ENCODE measurements around the gene RFT1. TPM values are rescaled to one million over a fixed set of nuclear protein-coding genes. Genes with fewer than 3 reads are reported as not detected.
"Not testable (repeated sequence)": the region's sequence is repeated elsewhere in the genome, so short reads cannot be mapped to it uniquely, and the experiment has no call there.

The RFT1 gene
- total and polyA plus RNA-seq, 5 donors, result 7.0 to 12.9 (median 12.4) TPM

- H3K4me3 ChIP-seq (ENCODE audit: low read length); ATAC-seq; H3K4me1 ChIP-seq (ENCODE audit: control insufficient read depth, insufficient read depth, low read length); H3K27ac ChIP-seq (ENCODE audit: low read length); H3K27me3 ChIP-seq (ENCODE audit: control insufficient read depth, insufficient read depth); DNase-seq; intact Hi-C loops (cut with DNase I); H3K9me3 ChIP-seq (ENCODE audit: control insufficient read depth, low read length): not testable (repeated sequence)
- 79% methylated on average over 7 of the region's 7 CpGs for WGBS
These were observed 76.0 kb downstream of the RFT1 start for GRCh38 chr3:53054233-53054632.

GRCh38 chr3:53051929-53052328 lies 78.3 kb downstream of the RFT1 start:
- WGBS, result 94% methylated on average over 2 of the region's 2 CpGs
- intact Hi-C loops (cut with DNase I), result no loop called here
- no peaks in the 10 kb centered on the region for H3K27me3 ChIP-seq (ENCODE audit: control insufficient read depth, insufficient read depth)
- ATAC-seq (no peak), DNase-seq (no peak)
- no peak overlapping the region for H3K27ac ChIP-seq (ENCODE audit: low read length)
- H3K4me1 ChIP-seq (ENCODE audit: control insufficient read depth, insufficient read depth, low read length), result no peaks in the 10 kb centered on the region
- H3K4me3 ChIP-seq (ENCODE audit: low read length), result no peak overlapping the region
- H3K9me3 ChIP-seq (ENCODE audit: control insufficient read depth, low read length), result no peaks in the 10 kb centered on the region

DNA sequence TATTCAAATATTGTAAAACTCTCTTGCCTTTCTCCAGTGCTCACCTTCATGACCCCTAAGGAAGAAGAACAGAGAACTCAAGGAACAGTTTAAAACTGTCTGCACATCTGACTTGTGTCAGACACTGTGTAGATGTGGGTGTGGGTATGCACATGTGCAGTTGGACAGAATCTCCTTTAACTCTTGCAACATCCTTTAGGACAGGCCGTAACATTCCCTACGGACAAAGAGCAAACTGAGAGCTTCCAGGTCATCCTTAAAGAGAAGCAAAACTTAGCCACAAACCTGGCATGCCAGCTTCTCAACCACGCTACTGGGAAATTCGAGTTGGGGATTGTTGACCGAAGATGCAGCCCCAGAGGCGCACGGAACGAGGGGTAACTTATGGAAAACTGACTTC lies 80.2 kb downstream of the RFT1 start:
- Histone ChIP-seq H3K9me3 (ENCODE audit: control insufficient read depth, low read length) (no peaks in the 10 kb centered on the region), H3K4me3 (ENCODE audit: low read length) (no peak overlapping the region), H3K4me1 (ENCODE audit: control insufficient read depth, insufficient read depth, low read length) (peaks cover 3% of the 10 kb centered on the region), H3K27me3 (ENCODE audit: control insufficient read depth, insufficient read depth) (no peaks in the 10 kb centered on the region), H3K27ac (ENCODE audit: low read length) (no peak overlapping the region)
- no peak for ATAC-seq
- intact Hi-C loops (cut with DNase I), result no loop called here
- no peak for DNase-seq
- WGBS, result 87% methylated on average over 8 of the region's 8 CpGs

DNA sequence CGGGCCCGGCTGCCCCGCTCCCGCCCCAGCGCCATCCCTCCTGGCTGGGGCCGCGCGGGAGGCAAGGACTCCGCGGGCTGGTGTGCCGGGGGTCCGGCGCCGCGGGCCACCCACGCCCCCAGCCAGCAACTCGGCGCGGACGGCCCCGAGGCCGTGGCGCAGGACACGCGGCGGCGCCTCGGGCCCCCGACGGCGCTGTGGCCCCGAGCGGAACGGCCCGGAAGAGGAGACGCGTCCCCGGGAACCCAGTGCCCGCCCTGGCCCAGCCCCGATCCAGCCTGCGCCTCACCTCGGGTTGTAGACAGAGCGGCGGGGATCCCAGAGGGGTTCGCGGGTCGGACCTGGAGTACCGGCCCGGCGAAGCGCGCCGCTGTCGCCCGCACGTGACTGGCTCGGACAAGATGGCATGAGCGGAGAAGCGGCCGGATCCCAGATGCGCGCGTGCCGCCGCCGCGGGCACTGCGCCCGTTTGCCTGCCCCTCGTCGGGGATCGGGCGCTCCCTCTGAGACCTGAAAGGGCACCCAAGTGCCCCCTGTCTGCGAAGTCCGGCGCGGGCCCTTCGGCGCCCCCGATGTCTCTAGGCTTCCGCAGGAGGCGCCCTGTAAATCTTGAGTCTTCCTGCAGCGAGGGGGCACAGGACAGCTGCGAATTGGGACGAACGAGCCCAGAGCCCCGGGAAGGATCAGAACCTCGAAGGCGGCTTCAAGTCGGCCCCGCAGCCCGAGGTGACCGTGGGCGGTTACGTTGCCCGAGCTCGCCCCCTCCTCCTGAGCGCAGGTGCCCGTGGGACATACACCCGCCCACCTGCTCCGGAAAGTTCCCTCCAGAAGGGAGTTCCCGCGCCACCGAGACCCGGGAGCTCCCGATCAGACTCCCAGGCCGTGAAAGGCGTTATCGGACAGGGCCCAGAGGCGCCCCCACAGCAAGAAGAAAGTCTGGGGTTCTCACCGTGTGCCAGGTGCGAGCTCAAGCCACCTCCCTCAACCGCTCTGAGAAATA lies 83.8 kb downstream of the RFT1 start:
- Histone ChIP-seq H3K4me1 (ENCODE audit: control insufficient read depth, insufficient read depth, low read length) (peaks cover 5% of the 10 kb centered on the region), H3K9me3 (ENCODE audit: control insufficient read depth, low read length) (no peaks in the 10 kb centered on the region), H3K27me3 (ENCODE audit: control insufficient read depth, insufficient read depth) (no peaks in the 10 kb centered on the region), H3K4me3 (ENCODE audit: low read length) (peak overlapping the region; percentile 90), H3K27ac (ENCODE audit: low read length) (no peak overlapping the region)
- ATAC-seq (peak; percentile 34 to 58), DNase-seq (peak; percentile 55 to 81 (median 80))
- intact Hi-C loops (cut with DNase I), result no loop called here
- WGBS, result 4% methylated on average over 113 of the region's 113 CpGs

DNA sequence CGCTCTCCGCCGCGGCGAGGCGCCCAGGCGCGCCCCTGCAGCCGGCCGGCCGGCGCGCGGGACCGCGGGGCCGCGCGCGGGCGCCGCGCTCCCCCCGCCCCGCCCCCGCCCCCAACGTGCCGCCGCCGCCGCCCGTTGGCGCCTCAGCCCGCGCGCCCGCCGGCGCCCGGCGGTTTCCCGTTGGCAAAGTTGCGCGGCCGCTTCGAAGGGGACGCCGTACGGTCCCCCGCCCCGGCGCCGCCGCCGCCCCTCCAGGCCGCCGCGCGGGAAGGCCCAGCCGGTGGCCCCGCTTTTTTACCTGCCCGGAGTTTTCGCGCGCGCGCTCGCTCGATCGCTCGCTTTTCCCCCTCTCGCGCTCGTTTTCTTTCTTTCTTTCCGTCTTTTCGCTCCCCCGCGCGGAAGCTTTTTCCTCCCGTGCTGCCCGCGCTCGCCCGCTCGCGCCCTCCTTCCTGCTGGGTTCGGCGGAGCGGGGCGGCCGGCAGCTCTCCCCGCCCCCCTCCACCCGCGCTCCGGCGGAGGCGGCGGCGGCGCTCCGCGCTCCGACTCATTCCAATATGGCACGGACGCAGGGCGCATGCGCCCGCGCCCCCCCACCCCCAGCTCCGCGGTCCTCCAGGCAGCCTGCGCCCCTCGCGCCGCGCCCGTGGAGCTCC lies 84.6 kb downstream of the RFT1 start, which contains the start of gene SFMBT1:
TSS of gene SFMBT1 (minus strand) at position 556 of the 653 bp plus-strand sequence. CDS start 76,945 bp downstream, outside the sequence.
- DNase-seq (peak; percentile 75 to 90 (median 89)), ATAC-seq (peak; percentile 77 to 82)

GRCh38 chr3:53044711-53045517 lies 85.3 kb downstream of the RFT1 start:
- under 1% methylated on average over 101 of the region's 101 CpGs for WGBS
- peak; percentile 66 to 90 (median 89) for DNase-seq
- H3K4me1 ChIP-seq (ENCODE audit: control insufficient read depth, insufficient read depth, low read length), result peaks cover 5% of the 10 kb centered on the region

More for the DNA sequence above, 84.6 kb downstream of the RFT1 start, which contains the start of gene SFMBT1:
- H3K27ac ChIP-seq (ENCODE audit: low read length), result peak within 1 kb of the TSS; percentile 90
- no peaks in the 10 kb centered on the region for H3K27me3 ChIP-seq (ENCODE audit: control insufficient read depth, insufficient read depth)
- H3K4me1 ChIP-seq (ENCODE audit: control insufficient read depth, insufficient read depth, low read length), result peaks cover 5% of the 10 kb centered on the region
- WGBS, result under 1% methylated on average over 111 of the region's 117 CpGs
- H3K9me3 ChIP-seq (ENCODE audit: control insufficient read depth, low read length), result no peaks in the 10 kb centered on the region
- intact Hi-C loops (cut with DNase I), result no loop called here
- H3K4me3 ChIP-seq (ENCODE audit: low read length), result peak within 1 kb of the TSS; percentile 90

DNA sequence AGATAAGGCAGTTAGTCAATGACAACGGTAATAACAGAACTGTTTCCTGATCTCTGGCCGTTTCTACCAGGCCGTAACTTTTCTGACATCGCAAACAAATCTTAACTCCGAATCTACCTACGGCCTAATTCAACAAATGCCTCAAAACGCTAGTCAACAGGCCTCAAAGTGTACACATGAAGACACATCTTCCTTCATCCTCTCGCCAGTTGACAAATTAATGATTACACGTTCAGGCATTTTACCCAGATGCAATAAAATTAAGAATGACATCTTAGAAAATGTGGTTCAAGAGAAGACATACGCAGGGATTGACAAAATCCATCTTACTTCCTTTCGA lies 85.9 kb downstream of the RFT1 start:
- WGBS, result 54% methylated on average over 11 of the region's 11 CpGs
- H3K27me3 ChIP-seq (ENCODE audit: control insufficient read depth, insufficient read depth), result no peaks in the 10 kb centered on the region
- ATAC-seq (no peak), DNase-seq (no peak)
- H3K9me3 ChIP-seq (ENCODE audit: control insufficient read depth, low read length), result no peaks in the 10 kb centered on the region
- H3K27ac ChIP-seq (ENCODE audit: low read length), result no peak overlapping the region
- H3K4me3 ChIP-seq (ENCODE audit: low read length), result peak overlapping the region; percentile 90
- intact Hi-C loops (cut with DNase I), result no loop called here
- peaks cover 5% of the 10 kb centered on the region for H3K4me1 ChIP-seq (ENCODE audit: control insufficient read depth, insufficient read depth, low read length)

More at GRCh38 chr3:53044711-53045517, 85.3 kb downstream of the RFT1 start:
- no peaks in the 10 kb centered on the region for H3K9me3 ChIP-seq (ENCODE audit: control insufficient read depth, low read length)
- peak overlapping the region; percentile 90 for H3K27ac ChIP-seq (ENCODE audit: low read length)
- no peaks in the 10 kb centered on the region for H3K27me3 ChIP-seq (ENCODE audit: control insufficient read depth, insufficient read depth)
- intact Hi-C loops (cut with DNase I), result no loop called here
- H3K4me3 ChIP-seq (ENCODE audit: low read length), result peak overlapping the region; percentile 90
- ATAC-seq, result peak; percentile 58 to 77

GRCh38 chr3:53043738-53044137 lies 86.5 kb downstream of the RFT1 start:
- H3K4me3 ChIP-seq (ENCODE audit: low read length), result no peak overlapping the region
- intact Hi-C loops (cut with DNase I), result no loop called here
- no peak overlapping the region for H3K27ac ChIP-seq (ENCODE audit: low read length)
- ATAC-seq (no peak), DNase-seq (no peak)
- no peaks in the 10 kb centered on the region for H3K9me3 ChIP-seq (ENCODE audit: control insufficient read depth, low read length)
- WGBS, result 94% methylated on average over 2 of the region's 2 CpGs
- no peaks in the 10 kb centered on the region for H3K27me3 ChIP-seq (ENCODE audit: control insufficient read depth, insufficient read depth)
- H3K4me1 ChIP-seq (ENCODE audit: control insufficient read depth, insufficient read depth, low read length), result peaks cover 5% of the 10 kb centered on the region

- Histone ChIP-seq H3K9me3 (ENCODE audit: control insufficient read depth, low read length) (no peaks in the 10 kb centered on the region), H3K27ac (ENCODE audit: low read length) (no peak overlapping the region), H3K27me3 (ENCODE audit: control insufficient read depth, insufficient read depth) (no peaks in the 10 kb centered on the region), H3K4me1 (ENCODE audit: control insufficient read depth, insufficient read depth, low read length) (peaks cover 5% of the 10 kb centered on the region), H3K4me3 (ENCODE audit: low read length) (no peak overlapping the region)
- no peak for DNase-seq
- 95% methylated on average over 3 of the region's 3 CpGs for WGBS
- ATAC-seq, result no peak
- intact Hi-C loops (cut with DNase I), result no loop called here
These were observed 87.6 kb downstream of the RFT1 start for GRCh38 chr3:53042651-53043050.

- no peak for ATAC-seq
- intact Hi-C loops (cut with DNase I), result no loop called here
- peaks cover 2% of the 10 kb centered on the region for H3K4me1 ChIP-seq (ENCODE audit: control insufficient read depth, insufficient read depth, low read length)
- no peaks in the 10 kb centered on the region for H3K27me3 ChIP-seq (ENCODE audit: control insufficient read depth, insufficient read depth)
- no peak overlapping the region for H3K27ac ChIP-seq (ENCODE audit: low read length)
- no peaks in the 10 kb centered on the region for H3K9me3 ChIP-seq (ENCODE audit: control insufficient read depth, low read length)
- no peak overlapping the region for H3K4me3 ChIP-seq (ENCODE audit: low read length)
- no peak for DNase-seq
These were observed 89.8 kb downstream of the RFT1 start for GRCh38 chr3:53040351-53040820.

Data from right cardiac atrium (tissue), 5 donors.